ENCODE results near the gene HSPG2.

The HSPG2 gene

DNA sequence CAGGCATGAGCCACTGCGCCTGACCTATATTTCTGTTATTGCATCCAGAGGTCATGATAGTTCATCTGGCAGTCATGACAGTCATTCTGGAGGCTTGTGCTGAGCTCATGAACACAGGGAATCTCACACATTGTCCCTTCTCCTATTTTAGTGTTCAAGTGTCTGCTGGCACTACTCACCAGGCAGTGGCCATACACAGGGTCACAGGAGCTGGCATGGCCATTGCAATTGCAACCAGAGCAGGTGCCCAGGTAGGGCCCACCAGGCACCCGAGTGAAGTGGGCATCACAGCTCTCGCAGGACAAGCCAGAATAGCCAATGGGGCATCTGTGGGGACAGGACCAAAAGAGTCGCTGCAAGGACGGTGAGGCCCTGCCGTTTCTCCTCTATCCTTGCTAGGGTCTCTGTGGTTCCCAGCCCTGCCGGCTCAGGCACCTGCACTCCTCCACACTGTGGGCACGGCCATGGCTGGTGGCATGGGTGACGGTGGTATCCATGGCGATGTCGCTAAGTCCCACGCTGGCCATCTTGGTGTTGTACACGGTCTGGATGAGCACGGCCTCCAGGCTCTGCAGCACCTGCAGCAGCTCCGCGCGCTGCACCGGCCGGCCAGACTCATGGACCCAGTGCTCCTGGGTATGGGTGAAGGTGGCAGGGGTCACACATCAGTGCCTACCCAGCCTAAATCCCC lies 57.0 kb downstream of the HSPG2 start:
- DNase-seq (ENCODE audit: low read depth): no peak

DNA sequence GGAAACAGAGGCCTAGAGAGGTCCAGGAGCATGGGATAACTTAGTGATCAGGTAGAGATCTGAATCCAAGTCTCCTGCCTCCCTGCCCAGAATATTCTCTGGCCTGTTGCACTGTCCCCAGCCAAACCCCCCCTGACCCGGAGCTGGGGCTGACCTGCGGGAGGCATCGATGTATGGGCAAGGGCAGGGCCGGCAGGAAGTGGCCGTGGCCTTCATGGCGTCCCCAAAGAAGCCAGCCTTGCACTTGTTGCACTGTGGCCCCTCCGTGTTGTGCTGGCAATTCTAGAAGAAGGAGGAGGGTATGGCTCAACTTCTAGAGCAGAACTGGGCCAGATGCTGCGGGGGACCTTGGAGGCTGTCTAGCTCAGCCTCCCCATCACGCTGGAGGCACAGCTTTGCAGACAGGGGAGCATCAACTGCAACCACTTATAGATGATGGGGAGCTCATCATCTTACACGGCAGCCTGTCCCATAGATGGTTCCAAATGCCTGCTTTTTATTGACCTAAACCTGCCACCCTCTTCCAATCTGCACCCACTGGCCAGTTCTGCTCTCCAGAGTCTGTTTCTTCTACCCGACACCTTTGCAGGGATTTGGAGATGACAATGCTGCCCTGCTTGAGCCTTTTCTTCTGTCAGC lies 58.2 kb downstream of the HSPG2 start:
- DNase-seq (ENCODE audit: low read depth): no peak

DNA sequence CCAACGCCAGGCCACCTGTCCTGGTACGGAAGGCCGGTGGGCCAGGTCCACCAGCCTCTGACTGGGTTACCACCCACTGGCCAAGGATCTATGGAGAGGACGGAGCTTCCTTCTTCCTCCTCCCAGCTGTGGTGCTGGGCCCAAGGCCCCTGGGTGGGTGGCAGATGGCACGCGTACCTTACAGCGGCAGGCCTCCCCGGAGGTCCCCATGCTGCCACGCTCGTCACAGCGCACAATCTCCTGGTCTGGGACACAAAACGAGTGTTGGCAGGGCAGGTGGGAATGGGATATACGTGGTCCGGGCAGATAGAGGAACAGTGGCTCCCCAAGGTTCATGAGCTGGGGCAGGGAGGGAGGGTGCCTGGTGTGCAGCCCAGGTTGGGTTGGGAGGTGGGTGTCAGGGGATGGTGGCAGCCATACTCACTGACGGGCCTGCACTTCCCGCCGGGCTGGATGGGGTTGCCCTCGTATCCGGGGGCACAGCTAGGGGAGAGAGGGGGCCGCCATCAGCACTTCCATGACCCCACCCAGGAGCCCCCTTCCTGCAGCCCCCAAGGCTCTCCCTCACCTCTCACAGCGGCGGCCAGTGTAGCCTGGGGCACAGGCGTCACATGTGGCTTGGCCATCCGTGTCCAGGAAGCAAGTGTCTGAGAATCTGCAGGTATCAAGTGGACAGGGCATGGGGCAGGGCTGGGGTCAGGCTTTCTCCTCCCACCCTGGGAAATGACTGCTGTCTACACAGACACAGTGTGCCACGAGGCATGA lies 58.9 kb downstream of the HSPG2 start:
- DNase-seq (ENCODE audit: low read depth): no peak

DNA sequence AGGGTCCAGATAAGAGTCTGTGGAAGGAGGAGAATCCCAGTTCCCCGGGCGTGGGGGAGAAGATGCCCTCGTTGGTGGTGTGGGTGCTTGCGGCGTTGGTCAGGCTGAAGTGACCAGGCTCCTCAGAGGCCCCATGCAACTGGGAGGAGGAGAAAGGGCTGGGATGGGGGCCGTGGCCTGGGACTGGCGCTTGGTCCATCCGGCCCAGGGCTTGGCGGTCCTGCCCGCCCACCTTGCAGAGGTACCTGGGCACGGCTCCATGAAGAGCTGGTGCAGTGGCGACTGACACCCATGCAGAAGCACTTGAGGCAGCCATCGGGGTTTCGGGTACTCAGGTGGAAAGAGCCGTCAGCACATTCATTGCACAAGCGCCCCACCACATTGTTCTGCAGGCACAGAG lies 60.8 kb downstream of the HSPG2 start:
- DNase-seq (ENCODE audit: low read depth): no peak

DNA sequence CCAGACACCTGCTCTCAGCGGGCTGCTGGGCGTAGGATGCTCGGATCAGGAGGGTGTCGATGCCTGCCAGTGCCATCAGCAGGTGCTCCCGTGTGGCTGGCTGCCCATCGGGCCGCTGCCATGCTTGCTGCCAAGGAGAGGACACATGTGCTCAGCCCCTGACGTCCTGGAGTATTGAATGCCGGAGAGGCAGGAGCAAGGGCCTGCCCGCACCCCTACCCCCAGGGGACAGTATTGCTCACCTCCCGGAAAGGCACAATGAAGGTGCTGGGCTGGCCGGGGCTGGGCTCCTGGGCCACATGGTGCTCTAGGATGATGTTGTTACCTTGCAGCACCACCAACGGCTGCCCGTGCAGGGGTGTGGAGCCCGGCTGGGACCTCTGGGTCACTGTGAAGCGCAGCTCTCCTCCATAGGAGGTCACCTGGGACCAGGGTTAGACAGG lies 61.5 kb downstream of the HSPG2 start:
- DNase-seq (ENCODE audit: low read depth): no peak

DNA sequence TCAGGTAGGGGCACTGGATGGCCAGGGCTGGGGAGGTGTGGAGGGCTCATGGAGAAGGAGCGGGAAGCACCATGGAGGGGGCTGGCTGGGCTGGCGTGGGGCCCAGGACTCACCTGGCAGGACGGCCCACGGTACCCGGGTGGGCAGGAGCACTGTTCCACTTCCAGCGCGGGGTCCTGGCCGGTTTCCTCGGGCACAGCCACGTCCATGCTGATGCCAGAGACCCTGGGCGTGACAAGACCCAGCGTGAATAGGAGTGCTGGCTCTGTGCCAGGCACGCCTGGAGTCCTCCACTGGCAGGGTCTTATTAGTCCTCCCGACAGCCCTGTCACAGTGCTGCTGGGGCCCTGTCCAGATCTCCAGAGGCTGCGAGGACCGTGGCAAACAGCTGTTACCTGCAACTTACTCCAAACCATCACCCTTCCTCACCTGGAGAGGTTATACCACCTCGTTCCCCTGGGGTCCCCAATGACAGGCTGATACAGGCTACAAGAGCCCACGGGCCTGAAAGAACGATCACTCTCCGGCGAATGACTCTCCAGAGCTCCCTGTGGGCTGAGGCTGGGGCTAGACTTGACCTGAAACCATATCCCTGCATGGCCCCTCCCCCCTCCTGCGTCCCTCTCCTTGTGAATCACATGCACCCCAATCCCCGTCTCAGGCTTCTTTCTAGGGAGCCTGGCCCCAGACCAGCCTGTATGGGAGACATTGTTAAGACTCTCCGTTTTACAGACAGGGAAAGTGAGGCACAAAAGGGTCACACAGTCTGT lies 62.1 kb downstream of the HSPG2 start:
- DNase-seq (ENCODE audit: low read depth): no peak

DNA sequence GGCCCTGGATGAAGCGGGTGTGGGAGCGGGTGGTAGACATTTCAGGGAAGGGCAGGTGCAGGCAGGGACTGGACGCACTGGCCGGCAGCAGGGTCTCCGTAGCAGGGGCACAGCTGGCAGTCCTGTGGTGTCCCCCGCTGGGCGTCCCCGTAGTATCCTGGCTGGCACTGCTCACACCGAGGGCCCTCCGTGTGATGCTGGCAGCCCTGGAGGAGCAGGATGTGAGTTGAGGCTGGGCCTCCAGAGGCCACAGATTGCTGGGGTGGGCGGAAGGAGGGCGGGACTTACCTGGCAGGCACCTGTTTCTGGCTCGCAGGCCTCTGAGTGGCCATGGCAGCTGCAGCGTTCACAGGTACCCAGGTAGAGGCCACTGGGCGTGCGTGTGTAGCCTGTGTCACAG lies 62.8 kb downstream of the HSPG2 start:
- DNase-seq (ENCODE audit: low read depth): no peak

DNA sequence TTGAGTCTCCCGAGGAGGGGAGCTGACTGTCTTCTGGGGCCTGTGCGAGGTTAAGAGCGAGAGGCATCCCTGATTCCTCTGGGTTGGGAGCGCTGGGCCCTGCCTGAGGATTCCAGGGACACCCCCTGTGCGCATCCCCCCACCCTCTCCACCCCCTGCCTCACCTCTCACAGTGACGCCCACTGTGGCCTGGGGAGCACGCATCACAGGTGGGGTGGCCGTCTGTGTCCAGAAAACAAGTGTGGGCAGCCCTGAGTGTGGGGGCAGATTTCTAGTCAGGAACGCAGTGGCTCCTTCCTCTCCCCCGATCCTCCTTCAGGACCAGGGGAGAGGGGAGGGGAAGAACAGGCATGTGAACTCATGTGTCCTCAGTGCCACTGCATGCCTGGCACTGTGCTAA lies 63.3 kb downstream of the HSPG2 start:
- DNase-seq (ENCODE audit: low read depth): no peak

DNA sequence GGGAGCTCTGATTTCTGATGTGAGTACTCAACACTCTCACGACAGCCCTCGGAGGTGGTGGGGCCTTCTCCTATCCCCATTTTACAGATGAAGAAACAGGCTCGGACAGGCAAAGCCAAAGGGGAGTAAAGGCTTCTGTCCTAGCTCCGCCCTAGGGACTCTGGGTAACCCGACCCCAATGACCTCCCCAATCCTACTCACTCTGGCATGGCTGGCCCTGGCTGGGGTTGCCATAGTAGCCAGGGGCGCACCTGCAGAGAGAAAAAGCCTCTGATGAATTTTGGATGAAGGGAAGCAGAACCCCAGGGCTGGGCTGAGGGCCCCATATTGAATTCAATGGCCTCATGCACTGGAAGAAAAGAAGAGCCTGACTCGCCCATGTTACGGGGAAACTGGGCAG lies 63.9 kb downstream of the HSPG2 start:
- DNase-seq (ENCODE audit: low read depth): no peak

DNA sequence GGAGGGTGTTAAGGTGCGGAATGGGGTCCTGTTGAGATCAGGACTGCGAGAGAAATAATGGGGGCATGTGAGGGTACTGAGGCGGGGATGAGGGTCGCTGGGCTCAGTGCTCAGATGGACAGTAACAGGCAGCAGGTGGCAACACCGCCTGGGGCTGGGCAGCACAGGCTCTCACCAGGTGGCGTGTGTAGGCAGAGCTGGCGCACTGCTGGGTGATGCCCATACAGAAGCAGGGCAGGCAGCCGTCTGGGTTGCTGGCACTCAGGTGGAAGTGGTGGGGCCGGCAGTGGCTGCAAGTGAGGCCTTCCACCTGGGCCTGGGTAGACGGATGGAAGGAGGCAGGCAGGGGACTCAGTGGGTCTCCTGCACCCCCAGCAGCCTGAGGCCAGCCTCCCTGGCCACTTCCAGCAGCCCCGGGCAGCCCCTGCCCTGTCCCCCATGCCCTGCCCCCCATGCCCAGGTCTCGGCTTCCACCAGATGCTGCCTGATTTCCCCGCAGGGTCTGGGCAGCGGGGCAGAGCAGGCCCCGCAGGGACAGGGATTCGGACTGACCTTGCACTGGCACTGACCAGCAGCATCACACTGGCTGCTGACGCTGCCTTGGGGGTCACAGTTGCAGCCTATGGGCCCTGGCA lies 64.5 kb downstream of the HSPG2 start:
- no peak for DNase-seq (ENCODE audit: low read depth)

DNA sequence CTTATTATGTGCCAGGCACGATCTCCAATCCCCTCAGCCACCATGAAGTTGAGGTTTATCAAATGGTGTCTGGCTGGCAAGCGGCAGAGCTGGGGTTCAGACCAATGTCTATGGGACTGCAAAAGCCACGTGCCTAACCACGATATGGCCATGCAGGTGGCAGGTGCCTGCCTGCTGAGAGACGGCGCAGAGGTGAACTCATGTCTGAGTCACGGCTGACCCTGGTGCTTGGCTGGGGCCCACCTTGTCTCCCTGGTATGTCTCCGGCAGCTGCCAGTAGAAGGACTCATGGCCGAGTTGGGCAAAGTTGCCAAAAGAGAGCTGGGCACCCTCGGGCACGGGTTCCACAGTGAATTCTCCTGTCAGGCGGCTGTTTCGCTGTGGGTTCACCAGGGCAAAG lies 65.2 kb downstream of the HSPG2 start:
- no peak for DNase-seq (ENCODE audit: low read depth)

DNA sequence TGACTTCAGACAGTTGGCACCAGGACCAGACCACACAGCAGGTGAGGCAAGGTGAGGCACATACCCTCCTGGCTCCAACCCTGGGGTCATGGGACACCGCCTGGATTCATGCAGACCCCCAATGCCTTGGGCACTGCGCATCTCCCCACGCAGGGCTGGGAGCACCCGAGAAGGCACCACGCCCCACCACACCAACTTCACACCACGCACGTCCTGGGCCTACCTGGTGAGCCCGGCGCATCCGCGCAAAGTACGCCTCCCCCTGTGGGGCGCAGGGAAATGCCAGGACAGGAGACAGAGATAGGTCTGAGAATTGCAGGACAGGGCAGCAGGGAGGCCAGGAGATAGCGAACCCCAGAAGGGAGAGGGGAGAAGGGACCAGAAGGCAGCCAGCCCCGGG lies 66.5 kb downstream of the HSPG2 start:
- no peak for DNase-seq (ENCODE audit: low read depth)

DNA sequence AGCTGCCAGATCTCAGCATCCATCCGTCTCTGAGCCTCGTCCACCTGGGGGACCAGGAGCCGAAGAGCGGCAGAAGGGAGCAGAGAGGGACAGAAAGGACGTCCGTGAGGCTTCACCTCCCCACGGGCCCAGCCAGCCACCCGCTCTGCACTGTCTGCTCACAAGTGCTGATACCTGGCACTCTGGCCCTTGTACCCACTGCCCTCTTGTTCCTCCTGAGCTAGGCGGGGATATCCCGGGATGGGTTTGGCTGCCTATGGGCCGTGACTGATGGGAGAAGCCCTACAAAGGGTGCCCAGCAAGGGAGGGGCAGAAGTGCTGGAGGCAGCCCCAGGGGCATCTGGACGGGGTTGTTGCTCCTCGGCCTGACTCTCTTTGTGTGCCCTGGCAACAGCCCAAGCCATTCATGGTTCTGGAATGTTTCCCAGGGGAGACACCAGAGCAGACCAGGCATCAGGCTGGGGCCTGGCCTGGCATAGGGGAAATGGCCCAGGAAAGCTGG lies 67.4 kb downstream of the HSPG2 start:
- no peak for DNase-seq (ENCODE audit: low read depth)

DNA sequence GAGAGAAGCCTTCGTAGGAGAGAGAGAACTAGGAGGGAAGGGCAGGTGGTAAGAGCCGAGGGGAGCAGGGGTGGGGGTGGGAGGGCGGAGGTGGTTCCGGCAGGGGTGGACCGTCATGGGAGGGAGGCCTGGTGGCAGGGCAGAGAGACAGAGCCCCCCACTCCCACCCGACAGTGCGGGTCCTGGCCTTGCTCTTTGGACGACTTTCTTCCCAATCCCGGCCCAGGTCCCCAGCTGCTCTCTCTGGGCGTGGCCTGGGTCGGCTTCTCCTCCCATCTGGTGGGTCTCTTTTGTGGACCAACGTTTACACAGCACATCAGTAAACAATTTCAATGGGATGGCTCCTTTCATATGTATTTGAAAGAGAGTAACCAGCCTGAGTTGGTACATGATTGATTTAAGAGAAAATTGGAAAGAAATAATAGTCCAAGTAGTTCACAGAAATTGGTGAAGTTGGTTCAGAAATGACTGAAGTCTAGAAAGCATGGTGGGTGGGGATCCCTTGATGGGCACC lies 68.1 kb downstream of the HSPG2 start:
- no peak for DNase-seq (ENCODE audit: low read depth)

DNA sequence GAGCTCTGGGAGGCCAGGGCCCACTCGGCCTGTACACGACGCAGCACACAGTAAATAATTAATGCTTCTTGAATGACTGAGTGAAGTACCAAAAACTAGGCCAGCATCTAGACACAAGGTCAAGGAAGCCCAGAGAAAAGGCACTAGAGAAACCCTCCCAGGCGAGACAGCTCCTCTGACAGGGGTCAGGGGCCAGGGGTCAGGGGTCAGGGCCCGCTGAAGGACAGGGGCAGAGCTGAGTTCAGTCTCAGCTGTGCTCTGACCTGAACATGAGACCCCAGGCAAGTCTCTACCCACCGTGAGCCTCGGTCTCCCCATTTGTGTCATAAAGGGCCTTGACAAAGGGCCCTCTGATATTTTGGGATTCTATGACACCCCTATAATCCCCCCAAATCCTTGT lies 68.6 kb downstream of the HSPG2 start:
- no peak for DNase-seq (ENCODE audit: low read depth)

DNA sequence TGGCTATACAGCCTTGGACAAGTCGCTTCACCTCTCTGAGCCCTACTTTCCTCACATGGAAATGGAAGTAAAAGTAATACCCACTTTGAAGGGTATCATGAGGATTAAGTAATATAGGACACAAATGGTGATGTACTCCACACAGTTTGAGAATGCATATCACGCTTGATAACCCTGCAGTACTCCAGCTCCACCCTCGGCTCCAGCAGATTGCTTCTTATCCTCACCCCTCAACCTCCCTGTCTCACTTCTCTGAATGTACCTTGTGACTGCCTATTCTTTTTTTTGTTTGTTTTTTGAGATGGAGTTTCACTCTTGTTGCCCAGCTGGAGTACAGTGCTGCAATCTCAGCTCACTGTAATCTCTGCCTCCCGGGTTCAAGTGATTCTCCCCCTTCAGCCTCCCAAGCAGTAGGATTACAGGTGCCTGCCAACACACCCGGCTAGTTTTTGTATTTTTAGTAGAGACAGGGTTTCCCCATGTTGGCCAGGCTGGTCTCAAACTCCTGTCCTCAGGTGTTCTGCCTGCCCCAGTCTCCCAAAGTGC lies 69.6 kb downstream of the HSPG2 start:
- DNase-seq (ENCODE audit: low read depth): no peak

DNA sequence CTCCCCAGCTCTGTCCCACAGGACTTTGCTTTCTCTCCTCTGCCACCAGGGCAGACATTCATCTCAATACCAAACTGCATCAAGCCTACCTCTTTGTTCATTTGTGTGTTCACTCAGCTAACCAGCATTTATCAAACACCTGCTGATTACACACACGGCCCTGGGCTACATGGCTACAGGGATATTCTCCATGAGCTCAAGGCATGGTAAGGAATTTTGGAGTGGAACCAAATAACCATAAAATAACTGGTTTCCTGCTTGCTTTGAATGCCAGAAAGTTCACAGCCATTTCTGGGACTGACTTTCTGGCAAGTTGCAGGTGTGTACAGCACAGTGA lies 70.4 kb downstream of the HSPG2 start:
- no peak for DNase-seq (ENCODE audit: low read depth)

DNA sequence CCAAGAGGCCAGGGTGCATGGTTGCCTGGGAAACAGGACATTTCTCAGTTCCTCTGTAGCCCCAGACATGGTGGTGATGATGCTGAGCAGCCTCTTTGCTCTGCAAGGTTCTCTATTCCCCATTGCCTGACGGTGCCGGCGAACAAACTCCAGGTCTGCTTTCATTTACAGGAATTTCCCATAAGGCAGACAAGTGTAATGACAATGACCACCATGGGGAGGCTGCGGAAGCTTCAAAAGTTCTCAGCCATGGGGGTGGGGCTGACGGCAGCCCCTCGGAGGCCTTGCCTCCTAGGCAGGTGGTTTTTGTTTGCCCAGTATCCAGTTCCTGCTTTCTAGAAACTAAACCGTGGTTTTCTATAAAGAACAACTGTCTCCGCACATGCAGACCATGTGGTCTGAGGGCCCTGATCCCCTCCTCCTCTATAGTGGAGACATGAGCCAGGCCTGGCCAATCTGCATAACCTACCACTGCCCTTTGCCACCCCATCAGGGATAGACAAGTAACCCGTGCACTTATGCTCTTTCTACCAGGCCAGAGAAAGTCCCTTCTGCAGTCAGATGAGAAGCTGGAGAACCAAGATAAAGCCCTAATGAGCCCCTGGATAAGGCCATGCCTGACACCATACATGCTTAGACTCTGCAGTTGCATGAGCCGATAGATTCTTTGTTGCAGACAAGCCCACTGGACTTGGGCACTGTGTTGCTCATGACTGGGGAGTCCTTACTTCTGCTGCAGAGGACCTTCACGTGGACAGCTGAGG lies 71.0 kb downstream of the HSPG2 start:
- DNase-seq (ENCODE audit: low read depth): no peak

DNA sequence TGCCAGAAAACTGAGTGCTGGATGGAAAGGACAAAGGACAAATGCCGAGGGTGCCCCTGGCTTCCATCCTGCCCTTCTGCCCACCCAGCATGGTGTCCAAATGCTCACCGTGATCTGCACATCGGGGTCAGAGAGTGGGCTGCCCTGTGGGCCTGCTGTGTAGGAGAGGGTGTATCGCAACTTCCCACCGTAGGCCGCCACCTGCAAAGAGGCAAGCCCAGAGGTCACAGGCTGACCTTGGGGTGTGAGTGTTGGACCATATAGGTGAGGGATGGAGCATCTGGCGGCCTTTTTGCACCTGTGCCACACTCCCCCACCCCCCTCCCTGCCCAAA lies 71.5 kb downstream of the HSPG2 start:
- DNase-seq (ENCODE audit: low read depth): no peak

DNA sequence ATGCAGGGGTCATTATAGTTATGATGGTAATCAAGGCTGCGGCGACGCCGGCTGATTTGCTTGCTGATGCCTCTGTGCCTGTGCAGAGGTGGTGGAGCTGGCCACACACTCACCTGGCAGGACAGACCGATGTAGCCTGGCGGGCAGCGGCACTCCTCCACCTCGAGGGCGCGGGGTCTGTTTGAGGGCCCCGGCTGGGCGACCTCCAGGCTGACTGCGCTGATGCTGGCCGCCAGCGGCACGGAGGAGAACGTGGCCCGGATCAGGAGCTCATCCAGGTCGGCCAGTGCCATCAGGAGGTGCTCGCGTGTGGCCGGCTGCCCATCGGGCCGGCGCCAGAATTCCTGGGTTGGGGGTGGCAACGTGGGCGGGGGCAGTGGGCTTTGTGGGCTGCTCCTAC lies 72.4 kb downstream of the HSPG2 start:
- no peak for DNase-seq (ENCODE audit: low read depth)

DNA sequence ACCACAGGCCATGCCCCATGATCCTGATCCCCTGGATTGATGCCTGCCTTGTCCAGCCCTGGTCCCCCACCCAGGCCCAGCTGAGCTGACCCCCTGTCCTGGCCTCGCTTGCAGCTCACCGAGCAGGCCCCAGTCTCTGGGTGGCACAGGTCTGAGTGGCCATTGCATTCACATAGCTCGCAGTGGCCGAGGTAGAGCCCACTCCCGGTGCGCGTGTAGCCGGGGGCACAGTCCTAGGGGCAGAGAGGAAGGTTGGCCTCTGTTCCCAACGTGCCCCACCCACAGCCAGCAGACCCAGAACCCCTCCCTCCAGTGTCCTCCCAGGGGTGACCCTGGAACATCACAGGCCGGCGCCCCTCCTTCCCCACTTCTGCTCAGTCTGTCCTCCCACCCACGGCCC lies 73.1 kb downstream of the HSPG2 start:
- DNase-seq (ENCODE audit: low read depth): no peak
